Spleen (tissue), 7 donors: ENCODE measurements around the gene LSS.

Source experiments
- CTCF ChIP-seq, 11 experiments: fragments of 200-600 bp in 7 of 11; fragments of 450-650 bp in 4 of 11; sonication (generic) in 4 of 11; IDR thresholded peaks in 8 of 11; conservative IDR thresholded peaks in 3 of 11; 1 replicate in 7 of 11; 2 replicates in 4 of 11; pipeline versions ENCODE4 v1.4.0 to v1.8.0; 2016 to 2021; ENCODE audit warnings: antibody characterized with exemption in 11 of 11, inconsistent platforms in 4 of 11, mild to moderate bottlenecking in 1 of 11
- POLR2A ChIP-seq, 3 donors: fragments of 450-650 bp; IDR thresholded peaks; one replicate each; pipeline ENCODE4 v1.5.1; 2017; ENCODE audit warnings: antibody characterized with exemption in 3 of 3, mild to moderate bottlenecking in 1 of 3
- POLR2AphosphoS5 ChIP-seq, 3 donors: sonication (generic); formaldehyde crosslinking; IDR thresholded peaks; one replicate each; pipeline ENCODE4 v1.5.1; 2017; ENCODE audit warnings: antibody characterized with exemption in 3 of 3
- donor health status: DM: no; HTN: no; CAD: no; lungs with moderate emphysema.
- donor health status: DM: no; HTN: no; CAD: no.
- donor health status: DM: no; HTN: no; CAD: no.

- TF ChIP-seq POLR2A (IDR thresholded peaks at IDR 0.05) (no peak), CTCF (IDR thresholded peaks at IDR 0.05 in 8 of 11, conservative IDR thresholded peaks at IDR 0.05 in 3 of 11) (no peak), POLR2AphosphoS5 (IDR thresholded peaks at IDR 0.05) (no peak)
Observed at GRCh38 chr21:46161633-46162592, 66.7 kb downstream of the LSS start.
